Measurements from ENCODE around the gene LAIR2.
"Not testable (repeated sequence)": the region's sequence is repeated elsewhere in the genome, so short reads cannot be mapped to it uniquely, and the experiment has no call there.

Gene LAIR2

GRCh38 chr19:54464630-54465425, 37.8 kb upstream of the LAIR2 start:
- DNase-seq (ENCODE audit: low read depth in 3 of 3) = peak in 2 of 3 experiments; percentile 46 to 63

DNA sequence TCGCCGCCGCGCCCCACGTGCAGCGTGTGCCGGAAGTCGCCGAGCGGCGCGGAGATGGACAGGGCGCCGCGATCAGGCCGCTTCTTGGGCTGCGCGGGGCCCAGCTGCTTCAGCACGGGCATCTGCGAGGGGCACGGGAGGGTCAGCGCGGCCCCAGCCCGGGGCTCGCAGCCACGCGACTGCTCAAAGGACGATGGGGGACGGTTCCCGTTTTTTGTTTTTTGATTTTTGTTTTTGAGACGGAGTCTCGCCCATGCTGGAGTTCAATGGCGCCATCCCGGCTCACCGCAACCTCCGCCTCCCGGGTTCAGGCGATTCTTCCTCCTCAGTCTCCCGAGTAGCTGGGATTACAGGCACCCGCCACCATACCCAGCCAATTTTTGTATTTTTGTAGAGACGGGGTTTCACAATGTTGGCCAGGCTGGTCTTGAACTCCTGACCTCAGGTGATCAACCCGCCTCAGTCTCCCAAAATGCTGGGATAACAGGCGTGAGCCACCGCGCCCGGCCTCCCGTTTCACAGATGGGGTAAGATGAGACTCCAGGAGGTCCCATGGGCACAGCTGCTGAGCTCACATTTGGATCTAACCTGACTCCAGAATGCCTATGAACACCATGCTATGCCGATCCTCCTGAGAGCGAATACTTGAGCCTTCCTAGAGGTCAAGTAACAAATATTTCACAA, 37.1 kb upstream of the LAIR2 start:
- no peak for DNase-seq (ENCODE audit: low read depth in 3 of 3)

DNA sequence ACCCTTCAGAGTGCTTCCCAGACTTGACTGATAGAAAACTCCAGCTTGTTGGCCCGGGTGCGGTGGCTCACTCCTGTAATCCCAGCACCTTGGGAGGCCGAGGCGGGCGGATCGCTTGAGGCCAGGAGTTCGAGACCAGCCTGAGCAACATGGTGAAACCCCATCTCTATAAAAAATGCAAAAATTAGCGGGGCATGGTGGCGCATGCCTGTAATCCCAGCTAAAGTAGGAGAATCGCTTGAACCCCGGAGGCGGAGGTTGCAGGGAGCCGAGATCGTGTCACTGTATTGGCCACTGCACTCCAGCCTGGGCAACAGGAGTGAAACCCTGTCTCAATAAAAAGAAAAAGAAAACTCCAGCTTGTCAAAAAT, 36.5 kb upstream of the LAIR2 start:
- not testable (repeated sequence) for DNase-seq (ENCODE audit: low read depth in 3 of 3)

- no peak for DNase-seq (ENCODE audit: low read depth in 3 of 3)
Measured at GRCh38 chr19:54469496-54469934, 33.1 kb upstream of the LAIR2 start.

DNA sequence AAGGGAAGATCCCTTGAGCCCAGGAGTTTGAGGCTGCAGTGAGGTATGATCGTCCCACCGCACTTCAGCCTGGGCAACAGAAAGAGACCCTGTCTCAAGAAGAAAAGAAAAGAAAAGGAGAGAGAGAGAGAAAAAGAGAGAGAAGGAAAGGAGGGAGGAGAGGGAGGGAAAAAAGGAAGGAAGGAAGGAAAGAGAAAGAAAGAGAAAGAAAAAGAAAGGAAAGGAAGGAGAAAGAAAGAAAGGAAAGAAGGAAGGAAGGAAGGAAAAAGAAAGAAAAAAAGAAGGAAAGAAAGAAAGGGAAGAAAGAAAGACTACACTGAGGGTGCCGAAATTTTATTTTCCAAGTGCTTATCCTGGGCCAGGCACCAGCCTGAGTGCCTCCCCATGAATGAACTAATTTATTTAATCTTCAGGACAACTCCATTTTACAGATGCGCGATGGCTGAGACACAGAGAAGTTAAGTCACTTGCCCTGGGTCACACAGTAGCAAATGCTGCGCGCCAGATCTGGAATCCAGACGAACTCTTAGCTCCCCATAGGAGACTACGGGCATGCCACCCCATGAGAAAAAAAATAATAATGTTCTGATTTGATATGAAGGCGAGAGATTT, 32.2 kb upstream of the LAIR2 start:
- no peak for DNase-seq (ENCODE audit: low read depth in 3 of 3)

GRCh38 chr19:54470991-54471782, 31.4 kb upstream of the LAIR2 start:
- no peak for DNase-seq (ENCODE audit: low read depth in 3 of 3)

- DNase-seq (ENCODE audit: low read depth in 3 of 3) = no peak
Measured at GRCh38 chr19:54473071-54473891, 29.4 kb upstream of the LAIR2 start, which contains the start of gene CDC42EP5. CDC42EP5 (minus strand) TSS chr19:54473296; CDS start chr19:54465547, 7,749 bp downstream.

DNA sequence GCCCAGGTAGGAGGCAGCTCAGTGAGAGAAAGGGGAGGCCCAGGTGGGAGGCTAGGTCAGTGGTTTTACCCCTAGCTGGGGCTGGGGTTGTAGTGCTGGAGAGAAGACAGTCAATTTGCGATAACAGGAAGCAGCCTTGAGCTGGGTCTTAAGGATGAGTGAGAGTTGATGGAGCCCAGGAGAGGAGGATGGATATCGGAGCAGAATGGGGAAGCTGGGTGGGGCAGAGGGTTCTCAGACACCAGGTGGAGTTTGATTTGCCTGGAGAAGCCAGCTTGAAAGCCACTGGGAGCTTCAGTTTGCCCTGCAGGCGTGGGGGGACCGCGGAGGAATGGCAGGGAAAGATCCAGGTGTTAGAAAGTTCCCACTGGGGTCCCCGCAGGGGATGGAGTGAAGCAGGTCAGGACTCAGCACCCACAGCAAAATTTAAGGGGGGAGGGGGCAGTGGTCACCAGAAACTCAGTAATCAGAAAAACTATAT, 28.7 kb upstream of the LAIR2 start:
- DNase-seq (ENCODE audit: low read depth in 3 of 3) = no peak

DNA sequence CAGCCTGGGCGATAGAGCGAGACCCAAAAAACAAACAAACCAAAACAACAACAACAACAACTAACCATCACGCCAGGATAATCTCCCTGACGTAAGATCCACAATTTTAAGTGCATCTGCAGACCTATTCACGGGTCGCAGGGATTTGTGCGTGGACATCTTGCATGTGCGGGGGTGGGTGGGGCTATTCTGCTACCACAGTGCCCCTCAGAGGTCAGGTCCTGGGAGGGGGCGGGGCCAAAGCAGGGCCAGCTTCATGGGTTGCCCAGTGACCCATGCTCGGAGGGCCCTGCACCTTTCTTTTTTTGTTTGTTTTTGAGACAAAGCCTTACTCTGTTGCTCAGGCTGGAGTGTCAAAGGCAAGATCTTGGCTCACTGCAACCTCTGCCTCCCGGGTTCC, 26.9 kb upstream of the LAIR2 start:
- DNase-seq (ENCODE audit: low read depth in 3 of 3) = no peak

- DNase-seq (ENCODE audit: low read depth in 3 of 3) = no peak
Measured at GRCh38 chr19:54477650-54478049, 25.0 kb upstream of the LAIR2 start.

DNA sequence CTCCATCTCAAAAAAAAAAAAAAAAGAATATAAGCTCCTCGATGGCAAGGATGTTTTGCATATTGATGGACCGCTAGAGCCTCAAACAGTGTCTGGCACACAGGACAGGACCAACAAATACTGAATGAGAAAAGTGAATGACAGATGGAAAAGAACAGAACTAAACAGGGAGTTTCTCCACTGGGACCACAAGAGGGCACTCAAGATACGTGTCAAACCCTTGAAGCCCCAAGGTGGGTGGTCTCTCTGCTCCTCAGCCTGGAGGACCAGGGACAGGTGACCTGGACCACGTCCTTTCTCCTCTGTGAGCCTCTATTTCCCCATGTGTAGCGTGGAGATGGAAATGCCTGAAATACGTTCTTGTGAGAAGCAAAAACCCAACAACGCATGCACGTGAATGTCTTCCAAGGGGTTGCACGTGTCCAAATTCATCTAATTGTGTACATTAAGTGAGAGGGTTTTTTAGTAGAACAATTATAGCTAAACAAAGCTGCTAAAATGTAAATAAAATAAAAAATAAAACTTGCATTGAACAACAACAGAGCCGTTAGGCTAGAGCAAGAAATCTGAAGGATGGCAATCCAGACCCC, 23.9 kb upstream of the LAIR2 start:
- no peak for DNase-seq (ENCODE audit: low read depth in 3 of 3)

GRCh38 chr19:54480051-54480450, 22.6 kb upstream of the LAIR2 start:
- DNase-seq (ENCODE audit: low read depth in 3 of 3) = no peak

DNA sequence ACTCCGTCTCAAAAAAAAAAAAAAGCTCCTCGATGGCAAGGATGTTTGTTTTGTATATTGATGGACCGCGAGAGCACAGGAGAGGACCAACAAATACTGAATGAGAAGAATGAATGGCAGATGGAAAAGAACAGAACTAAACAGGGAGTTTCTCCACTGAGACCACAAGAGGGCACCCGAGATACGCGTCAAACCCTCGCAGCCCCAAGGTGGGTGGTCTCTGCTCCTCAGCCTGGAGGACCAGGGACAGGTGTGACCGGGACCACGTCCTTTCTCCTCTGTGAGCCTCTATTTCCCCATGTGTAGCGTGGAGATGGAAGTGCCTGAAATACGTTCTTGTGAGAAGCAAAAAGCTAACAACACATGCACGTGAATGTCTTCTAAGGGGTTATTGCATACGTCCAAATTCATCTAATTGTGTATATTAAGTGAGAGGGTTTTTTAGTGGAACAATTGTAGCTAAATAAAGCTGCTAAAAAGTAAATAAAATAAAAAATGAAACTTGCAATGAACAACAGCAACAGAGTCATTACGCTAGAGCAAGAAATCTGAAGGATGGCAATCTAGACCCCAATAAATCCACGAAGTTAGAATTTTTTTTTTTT, 21.2 kb upstream of the LAIR2 start:
- DNase-seq (ENCODE audit: low read depth in 3 of 3) = no peak

DNA sequence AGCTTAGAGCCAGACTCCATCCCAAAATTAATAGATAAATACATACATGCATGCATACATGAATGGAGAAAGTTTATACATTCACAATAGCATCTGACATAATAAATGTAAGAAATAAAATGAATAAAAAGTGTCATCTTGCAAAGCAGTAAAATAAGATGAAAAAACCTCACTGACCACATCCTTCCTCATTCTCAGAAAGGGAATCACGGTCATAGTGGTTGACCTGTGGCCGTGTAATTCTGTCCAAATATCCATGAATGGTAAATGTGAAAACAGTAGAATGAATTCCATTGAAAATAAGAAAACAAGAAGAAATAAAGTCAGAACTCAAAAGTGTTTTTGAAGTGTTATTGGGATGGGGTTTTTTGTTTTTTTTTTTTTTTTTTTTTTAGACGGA, 19.7 kb upstream of the LAIR2 start:
- DNase-seq (ENCODE audit: low read depth in 3 of 3) = no peak

DNA sequence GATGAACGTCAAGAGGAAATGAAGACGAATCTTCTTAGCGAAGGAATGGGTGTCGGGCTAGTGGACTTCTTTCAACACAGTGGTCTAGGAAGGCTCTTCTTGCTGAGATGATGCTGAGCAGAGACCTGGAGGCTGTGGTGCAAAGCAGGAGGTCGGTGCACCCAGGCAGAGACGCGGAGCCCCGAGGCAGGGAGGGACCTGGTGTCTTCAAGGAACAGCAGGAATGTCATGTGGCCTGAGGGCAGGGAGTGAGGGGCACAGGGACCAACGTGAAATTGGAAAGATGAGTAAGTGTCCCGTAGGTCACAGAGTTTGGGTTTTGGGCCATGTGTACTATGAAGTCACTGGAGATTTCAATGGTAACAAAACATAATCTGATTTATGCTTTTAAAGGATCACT, 18.2 kb upstream of the LAIR2 start:
- no peak for DNase-seq (ENCODE audit: low read depth in 3 of 3)

- no peak for DNase-seq (ENCODE audit: low read depth in 3 of 3)
Measured at GRCh38 chr19:54485851-54486250, 16.8 kb upstream of the LAIR2 start.

DNA sequence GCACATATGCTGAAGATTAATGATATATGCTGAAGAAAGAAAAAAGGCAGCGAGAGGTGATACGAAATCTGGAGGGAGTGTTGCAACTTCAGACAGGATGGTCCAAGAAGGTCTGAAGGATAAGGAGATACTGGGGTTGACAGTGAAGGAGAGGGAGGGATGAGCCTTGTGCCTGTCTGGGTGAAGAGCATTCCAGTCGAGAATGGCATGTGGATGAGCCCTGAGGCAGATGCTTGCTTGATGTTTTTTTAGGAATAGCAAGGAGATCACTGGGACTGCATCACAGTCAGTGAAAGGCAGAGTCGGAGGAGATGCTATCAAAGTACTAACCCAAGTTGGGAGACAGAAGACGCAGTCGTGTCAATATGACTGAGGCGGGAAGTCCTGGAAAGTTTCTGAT, 13.3 kb upstream of the LAIR2 start:
- no peak for DNase-seq (ENCODE audit: low read depth in 3 of 3)

DNA sequence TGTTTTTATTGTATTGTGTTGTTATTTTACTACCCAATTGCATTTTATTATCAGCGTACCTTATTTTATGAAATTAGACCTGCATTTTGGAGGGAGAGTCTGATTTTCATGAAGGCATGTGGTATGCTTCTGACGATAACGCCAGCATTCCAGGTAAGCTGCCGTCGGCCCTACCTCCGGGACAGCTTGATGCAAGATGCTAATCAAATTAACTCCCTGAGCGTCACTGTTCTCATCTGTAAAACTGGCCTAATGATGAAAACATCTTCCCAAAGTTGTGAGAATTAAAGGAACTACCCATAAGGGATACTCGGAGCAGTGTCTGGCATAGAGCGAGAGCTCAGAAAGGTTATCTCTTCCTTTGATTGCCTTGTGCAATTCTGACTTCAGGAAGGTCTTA, 12.9 kb upstream of the LAIR2 start:
- no peak for DNase-seq (ENCODE audit: low read depth in 3 of 3)

DNA sequence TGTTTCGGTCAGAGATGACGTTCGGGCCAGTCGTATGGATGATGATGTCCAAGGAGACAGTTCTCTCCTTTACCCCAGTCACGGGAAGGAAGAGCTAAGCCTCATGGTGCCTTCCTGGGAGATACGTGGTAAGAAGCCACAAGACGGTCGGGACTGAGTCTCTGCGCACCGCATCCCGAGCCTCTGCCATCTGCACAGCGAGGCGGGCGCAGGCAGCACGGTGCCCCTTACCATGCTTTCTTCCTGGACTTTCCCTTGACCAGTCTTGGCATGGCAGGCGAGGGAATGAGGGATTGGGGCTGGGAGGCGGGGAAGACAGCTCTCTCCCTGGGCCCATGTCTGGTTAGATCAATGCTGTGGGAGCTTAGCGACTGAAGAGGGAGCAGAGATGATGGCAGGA, 10.1 kb upstream of the LAIR2 start:
- no peak for DNase-seq (ENCODE audit: low read depth in 3 of 3)

GRCh38 chr19:54493056-54493455, 9.6 kb upstream of the LAIR2 start:
- not testable (repeated sequence) for DNase-seq (ENCODE audit: low read depth in 3 of 3)

All from stimulated activated CD4-positive, alpha-beta T cell treated with anti-CD3 and anti-CD28 coated beads, TNF-alpha, amount 100 ng/mL, for 4 hours (primary cell).